HEK293 (cell line): Measurements from ENCODE around the gene PARK7.

Experiments
- HOXA7 ChIP-seq: sonication (generic); formaldehyde crosslinking; IDR thresholded peaks from 2 replicates; pipeline ENCODE4 v1.8.1; 2022; ENCODE audit warnings: missing genetic modification reagents, borderline replicate concordance
- SP2 ChIP-seq: fragments of 450-650 bp; formaldehyde crosslinking; IDR thresholded peaks from 2 replicates; pipeline ENCODE4 v1.5.1; 2016; ENCODE audit warnings: missing biosample characterization, missing genetic modification characterization
- ZBTB48 ChIP-seq: fragments of 450-650 bp; formaldehyde crosslinking; IDR thresholded peaks from 2 replicates; pipeline ENCODE4 v1.5.1; 2016; ENCODE audit warnings: missing biosample characterization, missing genetic modification characterization
- ZFP3 ChIP-seq: fragments of 450-650 bp; formaldehyde crosslinking; IDR thresholded peaks from 2 replicates; pipeline ENCODE4 v1.5.1; 2016; ENCODE audit warnings: low read depth, missing biosample characterization, missing genetic modification characterization
- ZNF132 ChIP-seq: fragments of 450-650 bp; formaldehyde crosslinking; IDR thresholded peaks from 2 replicates; pipeline ENCODE4 v1.5.1; 2017; ENCODE audit warnings: missing biosample characterization, missing genetic modification characterization, borderline replicate concordance
- ZNF157 ChIP-seq: fragments of 450-650 bp; formaldehyde crosslinking; IDR thresholded peaks from 2 replicates; pipeline ENCODE4 v1.5.1; 2016; ENCODE audit warnings: missing biosample characterization, missing genetic modification characterization
- ZNF202 ChIP-seq: fragments of 450-650 bp; formaldehyde crosslinking; IDR thresholded peaks from 2 replicates; pipeline ENCODE4 v1.5.1; 2016; ENCODE audit warnings: missing biosample characterization, missing genetic modification characterization, borderline replicate concordance
- ZNF335 ChIP-seq: fragments of 450-650 bp; formaldehyde crosslinking; conservative IDR thresholded peaks from 2 replicates; pipeline ENCODE4 v1.5.1; 2016; ENCODE audit warnings: missing biosample characterization, missing genetic modification characterization
- ZNF394 ChIP-seq: fragments of 450-650 bp; formaldehyde crosslinking; IDR thresholded peaks from 2 replicates; pipeline ENCODE4 v1.5.1; 2016; ENCODE audit warnings: missing biosample characterization, missing genetic modification characterization, mild to moderate bottlenecking, moderate library complexity, borderline replicate concordance
- ZNF473 ChIP-seq: fragments of 450-650 bp; formaldehyde crosslinking; IDR thresholded peaks from 2 replicates; pipeline ENCODE4 v1.5.1; 2017; ENCODE audit warnings: missing biosample characterization, missing genetic modification characterization
- ZNF549 ChIP-seq: fragments of 450-650 bp; IDR thresholded peaks from 2 replicates; pipeline ENCODE4 v1.5.1; 2018; ENCODE audit warnings: missing biosample characterization, missing genetic modification characterization, mild to moderate bottlenecking, inconsistent platforms, moderate library complexity
- ZNF677 ChIP-seq: fragments of 450-650 bp; IDR thresholded peaks from 2 replicates; pipeline ENCODE4 v1.5.0; 2018; ENCODE audit warnings: missing biosample characterization, mild to moderate bottlenecking, missing genetic modification characterization, moderate library complexity
- ZXDB ChIP-seq: fragments of 450-650 bp; formaldehyde crosslinking; IDR thresholded peaks from 2 replicates; pipeline ENCODE4 v1.5.1; 2016; ENCODE audit warnings: missing biosample characterization, missing genetic modification characterization
- TF ChIP-seq, protein P1 (sequence below): fragments of 450-650 bp; formaldehyde crosslinking; IDR thresholded peaks from 2 replicates; pipeline ENCODE4 v1.5.1; 2017; ENCODE audit warnings: missing biosample characterization, missing genetic modification characterization
- TF ChIP-seq, protein P2 (sequence below): fragments of 450-650 bp; formaldehyde crosslinking; IDR thresholded peaks from 2 replicates; pipeline ENCODE4 v1.5.1; 2016; ENCODE audit warnings: missing biosample characterization, missing genetic modification characterization
- TF ChIP-seq, protein P3 (sequence below): IDR thresholded peaks from 2 replicates; pipeline ENCODE4 v1.6.1; 2011; ENCODE audit warnings: mild to moderate bottlenecking, low read depth, low read length, borderline replicate concordance
- TF ChIP-seq, protein P4 (sequence below): fragments of 450-650 bp; formaldehyde crosslinking; conservative IDR thresholded peaks from 2 replicates; pipeline ENCODE4 v1.5.1; 2016; ENCODE audit warnings: low read depth, missing biosample characterization, missing genetic modification characterization
- TF ChIP-seq, protein P5 (sequence below): fragments of 450-650 bp; formaldehyde crosslinking; IDR thresholded peaks from 2 replicates; pipeline ENCODE4 v1.5.1; 2016; ENCODE audit warnings: missing biosample characterization, missing genetic modification characterization
- TF ChIP-seq, protein P6 (sequence below): fragments of 450-650 bp; formaldehyde crosslinking; IDR thresholded peaks from 2 replicates; pipeline ENCODE4 v1.5.1; 2016; ENCODE audit warnings: missing biosample characterization, missing genetic modification characterization, borderline replicate concordance
- TF ChIP-seq, protein P7 (sequence below): sonication (generic); formaldehyde crosslinking; IDR thresholded peaks from 2 replicates; pipeline ENCODE4 v1.8.1; 2022; ENCODE audit warnings: mild to moderate bottlenecking, moderate library complexity, missing genetic modification reagents

Gene PARK7

DNA sequence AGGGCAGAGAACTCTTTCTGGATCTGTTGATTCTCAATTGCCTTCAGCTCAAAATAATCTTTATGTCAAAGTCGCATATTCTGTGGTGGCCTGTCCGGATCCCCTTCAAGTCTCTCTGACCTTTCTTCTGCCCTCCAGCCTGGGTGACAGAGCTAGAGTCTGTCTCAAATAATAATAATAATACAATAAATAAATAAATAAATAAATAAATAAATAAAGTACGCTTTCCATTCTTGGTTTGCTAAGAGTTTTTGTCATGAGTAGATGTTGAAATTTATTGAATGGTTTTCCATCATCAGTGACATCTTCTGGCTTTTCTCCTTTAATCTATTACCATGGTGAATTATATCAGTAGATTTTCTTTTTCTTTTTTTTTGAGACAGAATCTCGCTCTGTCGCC, 33.9 kb downstream of the PARK7 start (continued):
- TF ChIP-seq, protein P1, sequence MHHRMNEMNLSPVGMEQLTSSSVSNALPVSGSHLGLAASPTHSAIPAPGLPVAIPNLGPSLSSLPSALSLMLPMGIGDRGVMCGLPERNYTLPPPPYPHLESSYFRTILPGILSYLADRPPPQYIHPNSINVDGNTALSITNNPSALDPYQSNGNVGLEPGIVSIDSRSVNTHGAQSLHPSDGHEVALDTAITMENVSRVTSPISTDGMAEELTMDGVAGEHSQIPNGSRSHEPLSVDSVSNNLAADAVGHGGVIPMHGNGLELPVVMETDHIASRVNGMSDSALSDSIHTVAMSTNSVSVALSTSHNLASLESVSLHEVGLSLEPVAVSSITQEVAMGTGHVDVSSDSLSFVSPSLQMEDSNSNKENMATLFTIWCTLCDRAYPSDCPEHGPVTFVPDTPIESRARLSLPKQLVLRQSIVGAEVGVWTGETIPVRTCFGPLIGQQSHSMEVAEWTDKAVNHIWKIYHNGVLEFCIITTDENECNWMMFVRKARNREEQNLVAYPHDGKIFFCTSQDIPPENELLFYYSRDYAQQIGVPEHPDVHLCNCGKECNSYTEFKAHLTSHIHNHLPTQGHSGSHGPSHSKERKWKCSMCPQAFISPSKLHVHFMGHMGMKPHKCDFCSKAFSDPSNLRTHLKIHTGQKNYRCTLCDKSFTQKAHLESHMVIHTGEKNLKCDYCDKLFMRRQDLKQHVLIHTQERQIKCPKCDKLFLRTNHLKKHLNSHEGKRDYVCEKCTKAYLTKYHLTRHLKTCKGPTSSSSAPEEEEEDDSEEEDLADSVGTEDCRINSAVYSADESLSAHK: no peak
- TF ChIP-seq ZNF132 (tag by site-specific recombination) (no peak), ZBTB48 (no peak), ZNF157 (tag by site-specific recombination) (no peak), HOXA7 (CRISPR knock-in tag) (no peak), ZNF473 (no peak), ZNF335 (tag by site-specific recombination) (no peak), ZFP3 (tag by site-specific recombination) (no peak), ZNF202 (tag by site-specific recombination) (no peak), ZNF394 (peak; percentile 85; the same call in 1 of the 2 replicates), SP2 (tag by site-specific recombination) (no peak), ZNF677 (no peak), ZXDB (tag by site-specific recombination) (0 out of 2 replicates have a peak, but pooled peaks have one; percentile 17), ZNF549 (tag by site-specific recombination) (no peak)
- TF ChIP-seq, protein P2, sequence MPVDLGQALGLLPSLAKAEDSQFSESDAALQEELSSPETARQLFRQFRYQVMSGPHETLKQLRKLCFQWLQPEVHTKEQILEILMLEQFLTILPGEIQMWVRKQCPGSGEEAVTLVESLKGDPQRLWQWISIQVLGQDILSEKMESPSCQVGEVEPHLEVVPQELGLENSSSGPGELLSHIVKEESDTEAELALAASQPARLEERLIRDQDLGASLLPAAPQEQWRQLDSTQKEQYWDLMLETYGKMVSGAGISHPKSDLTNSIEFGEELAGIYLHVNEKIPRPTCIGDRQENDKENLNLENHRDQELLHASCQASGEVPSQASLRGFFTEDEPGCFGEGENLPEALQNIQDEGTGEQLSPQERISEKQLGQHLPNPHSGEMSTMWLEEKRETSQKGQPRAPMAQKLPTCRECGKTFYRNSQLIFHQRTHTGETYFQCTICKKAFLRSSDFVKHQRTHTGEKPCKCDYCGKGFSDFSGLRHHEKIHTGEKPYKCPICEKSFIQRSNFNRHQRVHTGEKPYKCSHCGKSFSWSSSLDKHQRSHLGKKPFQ (tag by site-specific recombination): no peak
- TF ChIP-seq, protein P3, sequence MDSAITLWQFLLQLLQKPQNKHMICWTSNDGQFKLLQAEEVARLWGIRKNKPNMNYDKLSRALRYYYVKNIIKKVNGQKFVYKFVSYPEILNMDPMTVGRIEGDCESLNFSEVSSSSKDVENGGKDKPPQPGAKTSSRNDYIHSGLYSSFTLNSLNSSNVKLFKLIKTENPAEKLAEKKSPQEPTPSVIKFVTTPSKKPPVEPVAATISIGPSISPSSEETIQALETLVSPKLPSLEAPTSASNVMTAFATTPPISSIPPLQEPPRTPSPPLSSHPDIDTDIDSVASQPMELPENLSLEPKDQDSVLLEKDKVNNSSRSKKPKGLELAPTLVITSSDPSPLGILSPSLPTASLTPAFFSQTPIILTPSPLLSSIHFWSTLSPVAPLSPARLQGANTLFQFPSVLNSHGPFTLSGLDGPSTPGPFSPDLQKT: no peak
- TF ChIP-seq, protein P4, sequence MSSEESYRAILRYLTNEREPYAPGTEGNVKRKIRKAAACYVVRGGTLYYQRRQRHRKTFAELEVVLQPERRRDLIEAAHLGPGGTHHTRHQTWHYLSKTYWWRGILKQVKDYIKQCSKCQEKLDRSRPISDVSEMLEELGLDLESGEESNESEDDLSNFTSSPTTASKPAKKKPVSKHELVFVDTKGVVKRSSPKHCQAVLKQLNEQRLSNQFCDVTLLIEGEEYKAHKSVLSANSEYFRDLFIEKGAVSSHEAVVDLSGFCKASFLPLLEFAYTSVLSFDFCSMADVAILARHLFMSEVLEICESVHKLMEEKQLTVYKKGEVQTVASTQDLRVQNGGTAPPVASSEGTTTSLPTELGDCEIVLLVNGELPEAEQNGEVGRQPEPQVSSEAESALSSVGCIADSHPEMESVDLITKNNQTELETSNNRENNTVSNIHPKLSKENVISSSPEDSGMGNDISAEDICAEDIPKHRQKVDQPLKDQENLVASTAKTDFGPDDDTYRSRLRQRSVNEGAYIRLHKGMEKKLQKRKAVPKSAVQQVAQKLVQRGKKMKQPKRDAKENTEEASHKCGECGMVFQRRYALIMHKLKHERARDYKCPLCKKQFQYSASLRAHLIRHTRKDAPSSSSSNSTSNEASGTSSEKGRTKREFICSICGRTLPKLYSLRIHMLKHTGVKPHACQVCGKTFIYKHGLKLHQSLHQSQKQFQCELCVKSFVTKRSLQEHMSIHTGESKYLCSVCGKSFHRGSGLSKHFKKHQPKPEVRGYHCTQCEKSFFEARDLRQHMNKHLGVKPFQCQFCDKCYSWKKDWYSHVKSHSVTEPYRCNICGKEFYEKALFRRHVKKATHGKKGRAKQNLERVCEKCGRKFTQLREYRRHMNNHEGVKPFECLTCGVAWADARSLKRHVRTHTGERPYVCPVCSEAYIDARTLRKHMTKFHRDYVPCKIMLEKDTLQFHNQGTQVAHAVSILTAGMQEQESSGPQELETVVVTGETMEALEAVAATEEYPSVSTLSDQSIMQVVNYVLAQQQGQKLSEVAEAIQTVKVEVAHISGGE (tag by site-specific recombination): peak; percentile 70
- TF ChIP-seq, protein P5, sequence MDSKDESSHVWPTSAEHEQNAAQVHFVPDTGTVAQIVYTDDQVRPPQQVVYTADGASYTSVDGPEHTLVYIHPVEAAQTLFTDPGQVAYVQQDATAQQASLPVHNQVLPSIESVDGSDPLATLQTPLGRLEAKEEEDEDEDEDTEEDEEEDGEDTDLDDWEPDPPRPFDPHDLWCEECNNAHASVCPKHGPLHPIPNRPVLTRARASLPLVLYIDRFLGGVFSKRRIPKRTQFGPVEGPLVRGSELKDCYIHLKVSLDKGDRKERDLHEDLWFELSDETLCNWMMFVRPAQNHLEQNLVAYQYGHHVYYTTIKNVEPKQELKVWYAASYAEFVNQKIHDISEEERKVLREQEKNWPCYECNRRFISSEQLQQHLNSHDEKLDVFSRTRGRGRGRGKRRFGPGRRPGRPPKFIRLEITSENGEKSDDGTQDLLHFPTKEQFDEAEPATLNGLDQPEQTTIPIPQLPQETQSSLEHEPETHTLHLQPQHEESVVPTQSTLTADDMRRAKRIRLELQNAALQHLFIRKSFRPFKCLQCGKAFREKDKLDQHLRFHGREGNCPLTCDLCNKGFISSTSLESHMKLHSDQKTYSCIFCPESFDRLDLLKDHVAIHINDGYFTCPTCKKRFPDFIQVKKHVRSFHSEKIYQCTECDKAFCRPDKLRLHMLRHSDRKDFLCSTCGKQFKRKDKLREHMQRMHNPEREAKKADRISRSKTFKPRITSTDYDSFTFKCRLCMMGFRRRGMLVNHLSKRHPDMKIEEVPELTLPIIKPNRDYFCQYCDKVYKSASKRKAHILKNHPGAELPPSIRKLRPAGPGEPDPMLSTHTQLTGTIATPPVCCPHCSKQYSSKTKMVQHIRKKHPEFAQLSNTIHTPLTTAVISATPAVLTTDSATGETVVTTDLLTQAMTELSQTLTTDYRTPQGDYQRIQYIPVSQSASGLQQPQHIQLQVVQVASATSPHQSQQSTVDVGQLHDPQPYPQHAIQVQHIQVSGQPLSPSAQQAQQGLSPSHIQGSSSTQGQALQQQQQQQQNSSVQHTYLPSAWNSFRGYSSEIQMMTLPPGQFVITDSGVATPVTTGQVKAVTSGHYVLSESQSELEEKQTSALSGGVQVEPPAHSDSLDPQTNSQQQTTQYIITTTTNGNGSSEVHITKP (tag by site-specific recombination): no peak
- TF ChIP-seq, protein P6, sequence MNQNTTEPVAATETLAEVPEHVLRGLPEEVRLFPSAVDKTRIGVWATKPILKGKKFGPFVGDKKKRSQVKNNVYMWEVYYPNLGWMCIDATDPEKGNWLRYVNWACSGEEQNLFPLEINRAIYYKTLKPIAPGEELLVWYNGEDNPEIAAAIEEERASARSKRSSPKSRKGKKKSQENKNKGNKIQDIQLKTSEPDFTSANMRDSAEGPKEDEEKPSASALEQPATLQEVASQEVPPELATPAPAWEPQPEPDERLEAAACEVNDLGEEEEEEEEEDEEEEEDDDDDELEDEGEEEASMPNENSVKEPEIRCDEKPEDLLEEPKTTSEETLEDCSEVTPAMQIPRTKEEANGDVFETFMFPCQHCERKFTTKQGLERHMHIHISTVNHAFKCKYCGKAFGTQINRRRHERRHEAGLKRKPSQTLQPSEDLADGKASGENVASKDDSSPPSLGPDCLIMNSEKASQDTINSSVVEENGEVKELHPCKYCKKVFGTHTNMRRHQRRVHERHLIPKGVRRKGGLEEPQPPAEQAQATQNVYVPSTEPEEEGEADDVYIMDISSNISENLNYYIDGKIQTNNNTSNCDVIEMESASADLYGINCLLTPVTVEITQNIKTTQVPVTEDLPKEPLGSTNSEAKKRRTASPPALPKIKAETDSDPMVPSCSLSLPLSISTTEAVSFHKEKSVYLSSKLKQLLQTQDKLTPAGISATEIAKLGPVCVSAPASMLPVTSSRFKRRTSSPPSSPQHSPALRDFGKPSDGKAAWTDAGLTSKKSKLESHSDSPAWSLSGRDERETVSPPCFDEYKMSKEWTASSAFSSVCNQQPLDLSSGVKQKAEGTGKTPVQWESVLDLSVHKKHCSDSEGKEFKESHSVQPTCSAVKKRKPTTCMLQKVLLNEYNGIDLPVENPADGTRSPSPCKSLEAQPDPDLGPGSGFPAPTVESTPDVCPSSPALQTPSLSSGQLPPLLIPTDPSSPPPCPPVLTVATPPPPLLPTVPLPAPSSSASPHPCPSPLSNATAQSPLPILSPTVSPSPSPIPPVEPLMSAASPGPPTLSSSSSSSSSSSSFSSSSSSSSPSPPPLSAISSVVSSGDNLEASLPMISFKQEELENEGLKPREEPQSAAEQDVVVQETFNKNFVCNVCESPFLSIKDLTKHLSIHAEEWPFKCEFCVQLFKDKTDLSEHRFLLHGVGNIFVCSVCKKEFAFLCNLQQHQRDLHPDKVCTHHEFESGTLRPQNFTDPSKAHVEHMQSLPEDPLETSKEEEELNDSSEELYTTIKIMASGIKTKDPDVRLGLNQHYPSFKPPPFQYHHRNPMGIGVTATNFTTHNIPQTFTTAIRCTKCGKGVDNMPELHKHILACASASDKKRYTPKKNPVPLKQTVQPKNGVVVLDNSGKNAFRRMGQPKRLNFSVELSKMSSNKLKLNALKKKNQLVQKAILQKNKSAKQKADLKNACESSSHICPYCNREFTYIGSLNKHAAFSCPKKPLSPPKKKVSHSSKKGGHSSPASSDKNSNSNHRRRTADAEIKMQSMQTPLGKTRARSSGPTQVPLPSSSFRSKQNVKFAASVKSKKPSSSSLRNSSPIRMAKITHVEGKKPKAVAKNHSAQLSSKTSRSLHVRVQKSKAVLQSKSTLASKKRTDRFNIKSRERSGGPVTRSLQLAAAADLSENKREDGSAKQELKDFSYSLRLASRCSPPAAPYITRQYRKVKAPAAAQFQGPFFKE (tag by site-specific recombination): no peak
- TF ChIP-seq, protein P7, sequence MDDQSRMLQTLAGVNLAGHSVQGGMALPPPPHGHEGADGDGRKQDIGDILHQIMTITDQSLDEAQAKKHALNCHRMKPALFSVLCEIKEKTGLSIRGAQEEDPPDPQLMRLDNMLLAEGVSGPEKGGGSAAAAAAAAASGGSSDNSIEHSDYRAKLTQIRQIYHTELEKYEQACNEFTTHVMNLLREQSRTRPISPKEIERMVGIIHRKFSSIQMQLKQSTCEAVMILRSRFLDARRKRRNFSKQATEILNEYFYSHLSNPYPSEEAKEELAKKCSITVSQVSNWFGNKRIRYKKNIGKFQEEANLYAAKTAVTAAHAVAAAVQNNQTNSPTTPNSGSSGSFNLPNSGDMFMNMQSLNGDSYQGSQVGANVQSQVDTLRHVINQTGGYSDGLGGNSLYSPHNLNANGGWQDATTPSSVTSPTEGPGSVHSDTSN (CRISPR knock-in tag): no peak
